Measurements from ENCODE around the gene ZNF701.
"Not testable (repeated sequence)": the region's sequence is repeated elsewhere in the genome, so short reads cannot be mapped to it uniquely, and the experiment has no call there.

ZNF701 gene

GRCh38 chr19:52626915-52627314, 56.8 kb downstream of the ZNF701 start:
- Mint-ChIP-seq H3K4me3 (no peak overlapping the region), H3K4me1 (no peaks in the 10 kb centered on the region), H3K27me3 (ENCODE audit: low read depth) (no peaks in the 10 kb centered on the region), H3K27ac (no peak overlapping the region), H3K36me3 (ENCODE audit: low read depth) (peaks cover 45% of the 10 kb centered on the region), H3K9me3 (no peaks in the 10 kb centered on the region)
- no peak for TF ChIP-seq CTCF (IDR thresholded peaks at IDR 0.05; ENCODE audit: unreplicated experiment in 3 of 3)

GRCh38 chr19:52627441-52627840, 57.4 kb downstream of the ZNF701 start:
- not testable (repeated sequence) for H3K27me3 Mint-ChIP-seq (ENCODE audit: low read depth); H3K27ac Mint-ChIP-seq; H3K4me3 Mint-ChIP-seq; H3K9me3 Mint-ChIP-seq; H3K4me1 Mint-ChIP-seq
- peaks cover 42% of the 10 kb centered on the region for H3K36me3 Mint-ChIP-seq (ENCODE audit: low read depth)

- peak overlapping the region; percentile 74 to 98 (median 94) for H3K27ac Mint-ChIP-seq
- peaks cover 14% of the 10 kb centered on the region for H3K4me1 Mint-ChIP-seq
- TF ChIP-seq CTCF (IDR thresholded peaks at IDR 0.05; ENCODE audit: unreplicated experiment in 3 of 3), result no peak
- H3K27me3 Mint-ChIP-seq (ENCODE audit: low read depth), result peaks cover 9% of the 10 kb centered on the region
- no peaks in the 10 kb centered on the region for H3K9me3 Mint-ChIP-seq
- peak overlapping the region; percentile 93 to 97 (median 96) for H3K4me3 Mint-ChIP-seq
- peaks cover 22% of the 10 kb centered on the region for H3K36me3 Mint-ChIP-seq (ENCODE audit: low read depth)
These were observed 65.9 kb downstream of the ZNF701 start for GRCh38 chr19:52635786-52636570.
